Measurements from ENCODE around the gene VMAC.

VMAC gene

DNA sequence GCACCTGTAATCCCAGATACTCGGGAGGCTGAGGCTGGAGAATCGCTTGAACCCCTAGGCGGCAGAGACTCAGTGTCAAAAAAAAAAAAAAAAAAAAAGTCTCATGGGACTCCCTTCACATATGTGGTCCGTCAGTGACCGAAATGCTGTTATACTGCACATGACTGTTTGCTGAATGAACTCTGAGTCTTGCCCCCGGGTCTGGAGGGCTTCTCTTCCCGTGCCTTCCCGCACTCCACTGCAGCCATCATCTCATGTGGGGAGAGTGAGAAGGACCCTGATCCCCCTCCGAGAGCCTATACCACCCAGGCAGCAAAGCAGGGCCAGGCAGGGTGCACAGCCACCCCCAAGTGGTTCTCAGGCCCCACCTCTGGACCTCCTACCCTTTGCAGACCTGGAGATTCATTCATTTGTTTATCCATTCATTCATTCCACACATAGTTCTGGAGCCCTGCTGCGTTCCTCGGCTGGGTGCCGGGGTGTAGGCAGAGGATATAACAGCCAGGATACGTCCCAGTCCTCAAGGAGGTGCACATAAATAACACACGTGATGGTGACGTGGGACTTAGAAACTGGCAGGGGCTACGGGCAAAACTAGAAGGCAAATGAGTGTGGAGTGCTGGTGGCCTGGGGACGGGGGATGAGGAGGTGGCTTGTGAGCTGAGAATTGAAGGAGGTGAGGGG lies 15.2 kb upstream of the VMAC start:
- no peak overlapping the region for H3K27ac ChIP-seq
- no peak overlapping the region for H2AFZ ChIP-seq
- H3K4me3 ChIP-seq (ENCODE audit: low read depth, low read length): no peak overlapping the region
- H3K4me1 ChIP-seq: no peaks in the 10 kb centered on the region
- H3K36me3 ChIP-seq (ENCODE audit: control insufficient read depth, insufficient read depth, low read length): no peaks in the 10 kb centered on the region
- no peaks in the 10 kb centered on the region for H3K79me2 ChIP-seq
- TF ChIP-seq CTCF (IDR thresholded peaks at IDR 0.05): no peak
- no peak overlapping the region for H3K4me2 ChIP-seq (ENCODE audit: low read length)
- H3K9ac ChIP-seq: no peak overlapping the region
- no peaks in the 10 kb centered on the region for H3K27me3 ChIP-seq (ENCODE audit: control insufficient read depth, insufficient read depth, low read length)
- H3K9me3 ChIP-seq (ENCODE audit: control insufficient read depth, low read length): no peaks in the 10 kb centered on the region

- H3K4me2 ChIP-seq (ENCODE audit: low read length): no peak overlapping the region
- H3K9me3 ChIP-seq (ENCODE audit: control insufficient read depth, low read length): no peaks in the 10 kb centered on the region
- no peak for TF ChIP-seq CTCF (IDR thresholded peaks at IDR 0.05)
- H3K9ac ChIP-seq: no peak overlapping the region
- H3K36me3 ChIP-seq (ENCODE audit: control insufficient read depth, insufficient read depth, low read length): no peaks in the 10 kb centered on the region
- H2AFZ ChIP-seq: no peak overlapping the region
- no peaks in the 10 kb centered on the region for H3K27me3 ChIP-seq (ENCODE audit: control insufficient read depth, insufficient read depth, low read length)
- no peaks in the 10 kb centered on the region for H3K4me1 ChIP-seq
- no peaks in the 10 kb centered on the region for H3K79me2 ChIP-seq
- no peak overlapping the region for H3K27ac ChIP-seq
- no peak overlapping the region for H3K4me3 ChIP-seq (ENCODE audit: low read depth, low read length)
These were observed 14.6 kb upstream of the VMAC start for GRCh38 chr19:5890099-5890498.

DNA sequence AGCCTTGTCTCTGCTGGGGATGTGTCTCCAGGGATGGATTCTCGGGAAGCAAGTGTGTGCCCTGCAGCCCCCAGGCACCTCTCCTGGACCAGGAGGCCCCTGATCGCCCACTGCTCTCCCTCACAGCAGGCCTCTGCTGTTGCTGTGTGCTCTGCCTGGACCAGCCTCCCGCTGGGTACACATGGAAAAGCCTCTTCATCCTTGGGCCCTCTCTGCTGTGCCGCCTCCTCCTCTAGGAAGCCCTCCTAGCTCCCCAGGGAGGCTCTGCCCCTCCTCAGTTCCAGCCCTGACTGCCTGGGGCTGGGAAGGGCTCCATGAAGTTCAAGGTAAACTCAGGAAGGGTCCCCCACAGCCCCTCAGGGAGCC lies 13.1 kb upstream of the VMAC start:
- Histone ChIP-seq H3K9me3 (ENCODE audit: control insufficient read depth, low read length) (no peaks in the 10 kb centered on the region), H3K79me2 (no peaks in the 10 kb centered on the region), H3K4me2 (ENCODE audit: low read length) (no peak overlapping the region), H3K27ac (no peak overlapping the region), H3K36me3 (ENCODE audit: control insufficient read depth, insufficient read depth, low read length) (no peaks in the 10 kb centered on the region), H3K4me1 (no peaks in the 10 kb centered on the region), H3K9ac (no peak overlapping the region), H3K27me3 (ENCODE audit: control insufficient read depth, insufficient read depth, low read length) (no peaks in the 10 kb centered on the region), H3K4me3 (ENCODE audit: low read depth, low read length) (no peak overlapping the region), H2AFZ (no peak overlapping the region)
- no peak for TF ChIP-seq CTCF (IDR thresholded peaks at IDR 0.05)

- Histone ChIP-seq H3K27me3 (ENCODE audit: control insufficient read depth, insufficient read depth, low read length) (no peaks in the 10 kb centered on the region), H3K27ac (no peak overlapping the region), H3K4me3 (ENCODE audit: low read depth, low read length) (no peak overlapping the region)
These were observed 12.5 kb upstream of the VMAC start for GRCh38 chr19:5891938-5892771.

More at GRCh38 chr19:5891938-5892771, 12.5 kb upstream of the VMAC start:
- Histone ChIP-seq H2AFZ (no peak overlapping the region), H3K4me1 (no peaks in the 10 kb centered on the region), H3K4me2 (ENCODE audit: low read length) (no peak overlapping the region), H3K36me3 (ENCODE audit: control insufficient read depth, insufficient read depth, low read length) (no peaks in the 10 kb centered on the region), H3K9me3 (ENCODE audit: control insufficient read depth, low read length) (no peaks in the 10 kb centered on the region), H3K9ac (no peak overlapping the region), H3K79me2 (no peaks in the 10 kb centered on the region)
- TF ChIP-seq CTCF (IDR thresholded peaks at IDR 0.05): peak; percentile 63
